ENCODE data around the gene DPAGT1. TPM values are rescaled to one million over a fixed set of nuclear protein-coding genes. Genes with fewer than 3 reads are reported as not detected.

The DPAGT1 gene
- total RNA-seq, 1 experiment from 2014 or later: 45.1 TPM

GRCh38 chr11:119121811-119122124, 20.1 kb upstream of the DPAGT1 start:
- ChIA-PET POLR2A (interaction anchor here (0.6 to 2.5 kb wide), 11 partner anchors 10 to 234 kb away, joined by 3 to 14 read pairs (median 5); partner anchors contain the start of genes C2CD2L, DPAGT1 and HMBS), CTCF (interaction anchor here (1.1 to 1.9 kb wide), 3 partner anchors 13 to 47 kb away, joined by 4 to 6 read pairs (median 5); partner anchors contain the start of genes HMBS and NLRX1), RAD21 (ENCODE audit: low non-redundant PET in 1 of 2, low total read pairs in 2 of 2, uncharacterized antibody in 2 of 2, unreplicated experiment in 2 of 2) (interaction anchor here in 1 of 2 experiments (0.6 kb wide), 1 partner anchor 20 kb away, joined by 4 read pairs; the partner anchor contains the start of gene DPAGT1)
- peak overlapping the region; percentile 87 for H3K4me2 ChIP-seq (ENCODE audit: low read length)
- H3K27ac ChIP-seq (ENCODE audit: low read depth, low read length): peak overlapping the region; percentile 62
- BruUV-seq (replicated peaks): TSS peak; percentile 79
- peak overlapping the region; percentile 97 to 99 for H3K4me3 ChIP-seq (replicated peaks in 1 of 2; ENCODE audit: low read depth in 1 of 2, low read length in 2 of 2)
- intact Hi-C loops (cut with micrococcal nuclease): no loop called here
- peaks cover 20 to 35% of the 10 kb centered on the region in 2 experiments for H3K4me1 ChIP-seq (ENCODE audit: control insufficient read depth in 1 of 2, insufficient read depth in 2 of 2, low read length in 2 of 2)
- H3K9me2 ChIP-seq (ENCODE audit: insufficient read depth): no peaks in the 10 kb centered on the region
- H3K9me3 ChIP-seq (ENCODE audit: control insufficient read depth in 1 of 2, insufficient read depth in 1 of 2, low read depth in 1 of 2, low read length in 2 of 2): no peaks in the 10 kb centered on the region
- H3K27me3 ChIP-seq (ENCODE audit: insufficient read depth, low read length): no peaks in the 10 kb centered on the region
- DNase-seq (ENCODE audit: low read depth, low spot score) (no peak), ATAC-seq (no peak)
- H3K36me3 ChIP-seq (ENCODE audit: control insufficient read depth in 1 of 2, insufficient read depth in 2 of 2, low read length in 2 of 2): no peaks in the 10 kb centered on the region; a peak in 1 of 4 replicates
- TF ChIP-seq MAX (IDR thresholded peaks at IDR 0.05) (no peak), REST (IDR thresholded peaks at IDR 0.05; ENCODE audit: low read depth) (no peak), POLR2A (IDR thresholded peaks at IDR 0.05; ENCODE audit: borderline replicate concordance, extremely low read depth, insufficient read depth, insufficient read length) (no peak), SIN3A (IDR thresholded peaks at IDR 0.05; ENCODE audit: low read depth) (no peak), YY1 (IDR thresholded peaks at IDR 0.05; ENCODE audit: extremely low read depth, insufficient replicate concordance, low read depth, low read length) (no peak)
- peak overlapping the region; percentile 87 for H3K9ac ChIP-seq (ENCODE audit: low read length)
- H3K79me2 ChIP-seq (ENCODE audit: insufficient read depth, low read length): peaks cover 25% of the 10 kb centered on the region
- H2AFZ ChIP-seq (ENCODE audit: low read depth, low read length, poor library complexity, severe bottlenecking): no peak overlapping the region
- no peaks in the 10 kb centered on the region for H4K20me1 ChIP-seq (ENCODE audit: insufficient read depth)
